ENCODE data around the gene IFI27L2. TPM values are rescaled to one million over a fixed set of nuclear protein-coding genes. Genes with fewer than 3 reads are reported as not detected.

IFI27L2 gene
- polyA plus RNA-seq, 2 donors = 51.4 to 112 TPM

DNA sequence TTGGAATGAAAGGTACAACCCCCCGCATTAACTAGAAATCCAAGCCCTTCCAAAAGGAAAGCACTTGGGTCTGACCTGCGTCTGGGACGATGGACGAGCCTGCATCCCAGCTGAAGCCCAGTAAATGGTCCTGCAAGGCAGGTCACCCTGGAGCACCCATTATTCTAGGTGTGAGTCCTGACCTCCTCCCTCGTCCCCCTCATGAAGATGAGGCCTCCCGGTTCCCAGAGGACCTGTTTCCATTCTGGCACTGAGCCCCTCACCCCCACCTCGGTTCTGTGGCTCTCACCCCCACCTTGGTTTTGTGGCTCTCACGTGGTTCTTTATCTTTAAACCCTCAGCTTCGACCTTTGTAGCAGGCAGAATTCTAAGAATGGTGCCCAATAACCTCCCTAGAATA lies 11.5 kb downstream of the IFI27L2 start:
- H3K36me3 ChIP-seq (ENCODE audit: control insufficient read depth in 2 of 2, insufficient read depth in 2 of 2, low read length in 1 of 2) = no peaks in the 10 kb centered on the region
- H3K4me3 ChIP-seq (ENCODE audit: low read depth in 1 of 2, low read length in 2 of 2) = no peak overlapping the region
- WGBS, 2 donors = 75 to 76% methylated on average over 9 of the region's 9 CpGs
- H3K4me1 ChIP-seq (ENCODE audit: control insufficient read depth in 2 of 2, insufficient read depth in 2 of 2, low read length in 1 of 2) = peaks cover 4 to 14% of the 10 kb centered on the region in 2 donors
- peaks cover 0 to 9% of the 10 kb centered on the region in 2 donors for H3K9me3 ChIP-seq (ENCODE audit: control insufficient read depth in 2 of 2, insufficient read depth in 1 of 2, low read depth in 1 of 2, low read length in 1 of 2)
- no peaks in the 10 kb centered on the region for H3K27me3 ChIP-seq (ENCODE audit: control insufficient read depth in 1 of 2, insufficient read depth in 2 of 2, low read length in 2 of 2)
- H3K27ac ChIP-seq (ENCODE audit: low read depth in 2 of 2, low read length in 1 of 2) = no peak overlapping the region

DNA sequence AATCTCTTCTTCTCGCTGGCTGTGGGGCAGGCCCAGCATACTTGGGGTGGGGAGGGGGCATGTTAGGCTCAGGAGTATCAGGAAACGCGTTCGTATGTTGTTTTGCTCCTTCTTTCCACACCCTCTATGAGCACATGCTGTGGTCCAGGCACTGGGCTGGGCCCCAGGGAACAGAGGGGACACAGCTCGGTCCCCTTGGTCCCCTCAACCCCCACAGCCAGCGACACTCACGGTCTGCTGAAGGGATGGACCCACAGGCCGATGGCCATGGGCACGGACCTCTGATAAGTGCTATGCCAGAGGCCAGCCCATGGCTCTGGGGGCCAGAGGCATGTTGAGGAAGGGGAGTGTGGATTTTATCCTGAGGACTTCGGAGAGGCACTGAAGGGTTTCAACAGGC lies 12.7 kb downstream of the IFI27L2 start:
- Histone ChIP-seq H3K4me3 (ENCODE audit: low read depth in 1 of 2, low read length in 2 of 2) (no peak overlapping the region), H3K27me3 (ENCODE audit: control insufficient read depth in 1 of 2, insufficient read depth in 2 of 2, low read length in 2 of 2) (no peaks in the 10 kb centered on the region), H3K27ac (ENCODE audit: low read depth in 2 of 2, low read length in 1 of 2) (no peak overlapping the region), H3K9me3 (ENCODE audit: control insufficient read depth in 2 of 2, insufficient read depth in 1 of 2, low read depth in 1 of 2, low read length in 1 of 2) (peaks cover 0 to 9% of the 10 kb centered on the region in 2 donors), H3K4me1 (ENCODE audit: control insufficient read depth in 2 of 2, insufficient read depth in 2 of 2, low read length in 1 of 2) (peaks cover 4 to 14% of the 10 kb centered on the region in 2 donors), H3K36me3 (ENCODE audit: control insufficient read depth in 2 of 2, insufficient read depth in 2 of 2, low read length in 1 of 2) (no peaks in the 10 kb centered on the region)
- WGBS, 2 donors = 83 to 89% methylated on average over 10 of the region's 10 CpGs

DNA sequence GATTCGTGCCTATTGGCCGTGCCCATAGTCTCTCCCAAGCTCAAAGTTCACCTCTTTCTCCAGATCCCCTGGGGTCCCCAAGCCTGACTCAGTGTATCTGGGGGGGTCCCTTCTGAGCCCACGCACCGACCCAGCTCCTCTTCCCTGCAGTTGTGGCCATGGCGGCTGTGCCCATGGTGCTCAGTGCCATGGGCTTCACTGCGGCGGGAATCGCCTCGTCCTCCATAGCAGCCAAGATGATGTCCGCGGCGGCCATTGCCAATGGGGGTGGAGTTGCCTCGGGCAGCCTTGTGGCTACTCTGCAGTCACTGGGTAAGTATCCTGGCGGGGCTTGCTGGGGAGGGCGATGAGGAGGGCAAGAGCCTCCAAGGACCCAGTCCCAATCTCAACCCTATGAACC lies 13.8 kb downstream of the IFI27L2 start:
- peaks cover 4 to 17% of the 10 kb centered on the region in 2 donors for H3K4me1 ChIP-seq (ENCODE audit: control insufficient read depth in 2 of 2, insufficient read depth in 2 of 2, low read length in 1 of 2)
- H3K4me3 ChIP-seq (ENCODE audit: low read depth in 1 of 2, low read length in 2 of 2) = no peak overlapping the region
- peaks cover 0 to 7% of the 10 kb centered on the region in 2 donors for H3K9me3 ChIP-seq (ENCODE audit: control insufficient read depth in 2 of 2, insufficient read depth in 1 of 2, low read depth in 1 of 2, low read length in 1 of 2)
- no peaks in the 10 kb centered on the region for H3K36me3 ChIP-seq (ENCODE audit: control insufficient read depth in 2 of 2, insufficient read depth in 2 of 2, low read length in 1 of 2)
- no peaks in the 10 kb centered on the region for H3K27me3 ChIP-seq (ENCODE audit: control insufficient read depth in 1 of 2, insufficient read depth in 2 of 2, low read length in 2 of 2)
- WGBS, 2 donors = 83 to 92% methylated on average over 15 of the region's 15 CpGs
- peak overlapping the region; percentile 28 to 40 for H3K27ac ChIP-seq (ENCODE audit: low read depth in 2 of 2, low read length in 1 of 2)

DNA sequence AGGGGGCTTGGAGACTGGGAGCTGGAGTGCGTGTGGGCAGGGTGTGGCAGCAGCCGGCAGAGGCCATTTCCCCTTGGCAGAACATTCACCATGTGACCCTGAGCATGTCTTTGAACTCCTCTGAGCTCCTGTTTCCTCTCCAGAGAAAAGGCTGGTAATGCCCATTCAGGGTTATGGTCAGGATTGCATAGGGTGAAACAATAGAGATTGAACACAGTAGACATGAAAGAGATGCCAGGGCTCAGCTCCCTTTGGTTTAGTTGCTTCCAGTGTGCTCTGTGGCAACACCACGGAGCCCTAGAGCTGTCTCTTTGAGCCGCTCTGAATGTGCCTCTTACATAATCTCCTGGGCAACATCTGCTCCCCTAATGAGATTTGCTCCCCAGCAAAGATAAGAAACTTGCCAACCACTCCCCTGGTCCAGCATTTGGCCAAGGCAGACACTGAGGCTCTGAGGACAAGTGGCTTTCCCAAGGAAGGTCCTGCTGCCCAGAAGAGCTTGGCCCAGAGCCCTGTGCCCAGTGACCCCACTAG lies 14.3 kb downstream of the IFI27L2 start:
- H3K36me3 ChIP-seq (ENCODE audit: control insufficient read depth in 2 of 2, insufficient read depth in 2 of 2, low read length in 1 of 2) = no peaks in the 10 kb centered on the region
- no peaks in the 10 kb centered on the region for H3K27me3 ChIP-seq (ENCODE audit: control insufficient read depth in 1 of 2, insufficient read depth in 2 of 2, low read length in 2 of 2)
- H3K27ac ChIP-seq (ENCODE audit: low read depth in 2 of 2, low read length in 1 of 2) = peak overlapping the region; percentile 28 to 40
- no peak overlapping the region for H3K4me3 ChIP-seq (ENCODE audit: low read depth in 1 of 2, low read length in 2 of 2)
- peaks cover 4 to 17% of the 10 kb centered on the region in 2 donors for H3K4me1 ChIP-seq (ENCODE audit: control insufficient read depth in 2 of 2, insufficient read depth in 2 of 2, low read length in 1 of 2)
- peaks cover 0 to 3% of the 10 kb centered on the region in 2 donors for H3K9me3 ChIP-seq (ENCODE audit: control insufficient read depth in 2 of 2, insufficient read depth in 1 of 2, low read depth in 1 of 2, low read length in 1 of 2)
- WGBS, 2 donors = 24 to 27% methylated on average over 4 of the region's 4 CpGs

DNA sequence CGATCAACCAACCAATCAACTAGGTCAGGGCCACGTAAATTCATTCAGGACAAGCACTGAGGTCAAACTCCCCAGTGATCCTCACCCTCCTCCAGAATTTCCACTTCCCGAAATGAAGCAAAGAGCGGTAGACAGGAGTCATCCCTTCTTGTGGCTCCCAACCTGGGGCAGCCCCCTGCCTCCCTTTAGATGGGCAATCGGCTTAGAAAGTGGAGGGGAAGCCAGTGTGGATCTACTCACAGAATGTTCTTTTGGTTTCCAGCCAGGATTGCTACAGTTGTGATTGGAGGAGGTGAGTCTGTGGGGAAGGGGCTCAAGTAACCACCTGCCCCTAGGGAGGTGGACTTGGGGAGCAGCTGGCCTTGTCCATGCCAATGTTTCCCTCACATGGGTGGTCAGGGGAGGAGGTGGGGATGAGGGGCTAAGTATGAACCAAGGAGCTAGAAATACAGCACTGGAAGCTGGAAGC lies 14.8 kb downstream of the IFI27L2 start:
- 75 to 79% methylated on average over 5 of the region's 5 CpGs for WGBS, 2 donors
- Histone ChIP-seq H3K36me3 (ENCODE audit: control insufficient read depth in 2 of 2, insufficient read depth in 2 of 2, low read length in 1 of 2) (no peaks in the 10 kb centered on the region), H3K4me1 (ENCODE audit: control insufficient read depth in 2 of 2, insufficient read depth in 2 of 2, low read length in 1 of 2) (peaks cover 4 to 21% of the 10 kb centered on the region in 2 donors)

DNA sequence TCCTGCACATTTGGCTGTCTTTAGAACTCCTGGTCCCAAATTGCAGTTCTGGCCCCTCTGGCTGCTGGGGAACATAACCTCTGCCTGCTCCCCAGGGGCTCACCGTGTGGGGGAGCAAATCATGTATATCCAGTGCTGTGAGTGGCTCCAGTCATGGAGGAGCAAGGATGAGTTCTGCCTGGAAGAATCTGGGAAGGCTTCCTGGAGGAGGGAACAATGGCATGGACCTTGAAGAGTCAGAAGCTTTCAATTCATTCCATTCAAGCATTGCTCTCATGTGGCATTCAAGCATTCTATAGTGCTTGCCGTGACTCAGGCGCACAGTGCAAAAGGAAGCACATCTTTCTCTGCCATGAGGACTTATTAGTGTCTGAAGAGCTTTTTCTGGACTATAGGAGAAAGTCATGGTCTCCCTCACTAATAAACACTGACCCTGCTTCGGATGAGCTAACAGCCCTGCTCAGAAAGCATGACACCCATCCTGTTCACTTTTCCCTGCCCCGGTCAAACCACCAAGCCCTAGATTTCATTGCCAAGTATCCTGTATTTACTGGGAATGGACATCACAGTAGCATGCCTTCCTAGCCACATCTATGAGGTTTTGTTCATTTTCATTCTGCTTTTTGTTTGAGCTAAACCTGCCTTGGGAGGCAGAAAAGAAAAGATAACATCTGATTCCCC lies 15.4 kb downstream of the IFI27L2 start:
- 71 to 79% methylated on average over 5 of the region's 5 CpGs for WGBS, 2 donors
- Histone ChIP-seq H3K27me3 (ENCODE audit: control insufficient read depth in 1 of 2, insufficient read depth in 2 of 2, low read length in 2 of 2) (no peaks in the 10 kb centered on the region), H3K9me3 (ENCODE audit: control insufficient read depth in 2 of 2, insufficient read depth in 1 of 2, low read depth in 1 of 2, low read length in 1 of 2) (no peaks in the 10 kb centered on the region), H3K4me1 (ENCODE audit: control insufficient read depth in 2 of 2, insufficient read depth in 2 of 2, low read length in 1 of 2) (peaks cover 4 to 21% of the 10 kb centered on the region in 2 donors), H3K27ac (ENCODE audit: low read depth in 2 of 2, low read length in 1 of 2) (peak overlapping the region in 1 of 2 donors; percentile 5), H3K36me3 (ENCODE audit: control insufficient read depth in 2 of 2, insufficient read depth in 2 of 2, low read length in 1 of 2) (no peaks in the 10 kb centered on the region), H3K4me3 (ENCODE audit: low read depth in 1 of 2, low read length in 2 of 2) (no peak overlapping the region)

More for the DNA sequence above, 14.8 kb downstream of the IFI27L2 start:
- Histone ChIP-seq H3K9me3 (ENCODE audit: control insufficient read depth in 2 of 2, insufficient read depth in 1 of 2, low read depth in 1 of 2, low read length in 1 of 2) (peaks cover 0 to 3% of the 10 kb centered on the region in 2 donors), H3K4me3 (ENCODE audit: low read depth in 1 of 2, low read length in 2 of 2) (no peak overlapping the region), H3K27ac (ENCODE audit: low read depth in 2 of 2, low read length in 1 of 2) (peak overlapping the region; percentile 21 to 36), H3K27me3 (ENCODE audit: control insufficient read depth in 1 of 2, insufficient read depth in 2 of 2, low read length in 2 of 2) (no peaks in the 10 kb centered on the region)

DNA sequence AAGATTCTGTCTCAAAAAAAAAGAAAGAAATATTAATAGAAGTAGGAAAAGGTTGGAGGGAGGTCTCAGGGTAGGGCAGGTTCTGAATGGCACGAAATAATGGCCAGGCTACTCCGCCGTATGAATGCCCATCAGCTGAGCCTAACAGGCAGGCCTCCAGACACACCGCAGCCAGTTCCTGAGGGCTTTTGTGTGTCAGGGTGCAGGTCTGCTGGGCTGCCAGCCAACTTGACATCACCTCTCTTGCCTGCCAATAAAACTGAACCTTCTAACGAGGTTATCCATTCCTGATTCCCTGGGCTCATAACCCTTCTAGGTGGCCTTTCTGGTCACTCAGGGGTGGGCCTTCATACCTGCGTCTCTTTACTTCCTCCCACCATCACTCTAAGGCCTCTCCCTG lies 15.9 kb downstream of the IFI27L2 start:
- Histone ChIP-seq H3K4me3 (ENCODE audit: low read depth in 1 of 2, low read length in 2 of 2) (no peak overlapping the region), H3K27ac (ENCODE audit: low read depth in 2 of 2, low read length in 1 of 2) (peak overlapping the region in 1 of 2 donors; percentile 5), H3K36me3 (ENCODE audit: control insufficient read depth in 2 of 2, insufficient read depth in 2 of 2, low read length in 1 of 2) (no peaks in the 10 kb centered on the region), H3K4me1 (ENCODE audit: control insufficient read depth in 2 of 2, insufficient read depth in 2 of 2, low read length in 1 of 2) (peaks cover 4 to 21% of the 10 kb centered on the region in 2 donors), H3K9me3 (ENCODE audit: control insufficient read depth in 2 of 2, insufficient read depth in 1 of 2, low read depth in 1 of 2, low read length in 1 of 2) (no peaks in the 10 kb centered on the region), H3K27me3 (ENCODE audit: control insufficient read depth in 1 of 2, insufficient read depth in 2 of 2, low read length in 2 of 2) (no peaks in the 10 kb centered on the region)
- WGBS, 2 donors = 45 to 49% methylated on average over 6 of the region's 6 CpGs

DNA sequence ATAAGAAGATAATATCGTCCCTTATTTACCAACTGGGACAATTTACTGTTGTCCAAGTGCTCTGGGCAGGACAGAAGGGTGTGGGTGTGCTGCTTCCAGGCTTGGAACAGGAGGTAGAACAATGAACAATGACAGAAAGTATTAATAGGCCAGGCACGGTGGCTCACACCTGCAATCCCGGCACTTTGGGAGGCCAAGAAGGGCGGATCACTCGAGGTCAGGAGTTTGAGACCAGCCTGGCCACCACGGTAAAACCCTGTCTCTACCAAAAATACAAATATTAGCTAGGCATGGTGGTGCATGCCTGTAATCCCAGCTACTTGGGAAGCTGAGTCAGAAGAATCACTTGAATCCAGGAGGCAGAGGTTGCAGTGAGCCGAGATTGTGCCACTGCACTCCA lies 16.3 kb downstream of the IFI27L2 start:
- peak overlapping the region; percentile 43 to 49 for H3K27ac ChIP-seq (ENCODE audit: low read depth in 2 of 2, low read length in 1 of 2)
- H3K9me3 ChIP-seq (ENCODE audit: control insufficient read depth in 2 of 2, insufficient read depth in 1 of 2, low read depth in 1 of 2, low read length in 1 of 2) = no peaks in the 10 kb centered on the region
- H3K4me1 ChIP-seq (ENCODE audit: control insufficient read depth in 2 of 2, insufficient read depth in 2 of 2, low read length in 1 of 2) = peaks cover 4 to 21% of the 10 kb centered on the region in 2 donors
- no peak overlapping the region for H3K4me3 ChIP-seq (ENCODE audit: low read depth in 1 of 2, low read length in 2 of 2)
- 65 to 72% methylated on average over 7 of the region's 7 CpGs for WGBS, 2 donors
- H3K36me3 ChIP-seq (ENCODE audit: control insufficient read depth in 2 of 2, insufficient read depth in 2 of 2, low read length in 1 of 2) = no peaks in the 10 kb centered on the region
- H3K27me3 ChIP-seq (ENCODE audit: control insufficient read depth in 1 of 2, insufficient read depth in 2 of 2, low read length in 2 of 2) = no peaks in the 10 kb centered on the region

DNA sequence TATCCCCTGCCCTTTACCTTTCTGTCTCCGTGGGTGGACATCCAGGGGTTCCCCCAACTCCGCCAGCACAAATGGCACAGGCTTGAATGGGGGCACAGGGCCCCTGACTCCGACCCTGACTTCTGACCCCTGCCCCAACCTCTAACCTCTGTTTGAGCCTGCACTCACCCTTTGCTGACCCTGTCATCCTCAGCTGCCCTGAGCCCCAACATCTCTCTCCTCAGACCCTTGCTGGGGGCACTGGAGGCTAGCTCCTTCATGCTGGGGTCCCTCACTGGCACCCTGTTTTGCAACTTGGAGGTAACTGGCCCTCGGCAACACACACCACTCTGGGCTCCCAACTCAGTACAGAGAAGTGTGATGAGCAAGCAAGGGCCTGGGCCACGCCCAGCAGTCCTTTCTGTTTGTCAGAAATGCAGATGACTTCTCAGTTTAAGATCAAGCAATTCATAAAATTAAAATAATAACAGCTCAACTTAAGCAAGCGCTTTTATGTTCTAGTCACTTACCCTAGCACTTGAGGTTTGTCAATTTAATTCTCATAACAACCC lies 16.8 kb downstream of the IFI27L2 start:
- Histone ChIP-seq H3K27me3 (ENCODE audit: control insufficient read depth in 1 of 2, insufficient read depth in 2 of 2, low read length in 2 of 2) (no peaks in the 10 kb centered on the region), H3K4me1 (ENCODE audit: control insufficient read depth in 2 of 2, insufficient read depth in 2 of 2, low read length in 1 of 2) (peaks cover 4 to 21% of the 10 kb centered on the region in 2 donors), H3K4me3 (ENCODE audit: low read depth in 1 of 2, low read length in 2 of 2) (no peak overlapping the region), H3K27ac (ENCODE audit: low read depth in 2 of 2, low read length in 1 of 2) (peak overlapping the region; percentile 49 to 56), H3K36me3 (ENCODE audit: control insufficient read depth in 2 of 2, insufficient read depth in 2 of 2, low read length in 1 of 2) (no peaks in the 10 kb centered on the region), H3K9me3 (ENCODE audit: control insufficient read depth in 2 of 2, insufficient read depth in 1 of 2, low read depth in 1 of 2, low read length in 1 of 2) (no peaks in the 10 kb centered on the region)
- WGBS, 2 donors = 74 to 86% methylated on average over 6 of the region's 6 CpGs

Data from esophagus (tissue), 2 donors.